Panc1 (cell line): ENCODE results near the gene KIRREL3.

Experiments
- CTCF ChIP-seq: fragments of 450-650 bp; IDR thresholded peaks from 2 replicates; pipeline ENCODE4 v1.5.1; 2017; ENCODE audit warnings: mild to moderate bottlenecking
- POLR2AphosphoS5 ChIP-seq: IDR thresholded peaks from 2 replicates; pipeline ENCODE4 v1.6.1; 2012; ENCODE audit warnings: mild to moderate bottlenecking, low read depth, low read length, moderate library complexity

GRCh38 chr11:126422446-126422845, 578.1 kb downstream of the KIRREL3 start:
- no peak for TF ChIP-seq POLR2AphosphoS5
- TF ChIP-seq CTCF = no peak
